NCI-H1092 treated with DMSO at 0.1 percent for 48 hours (cell line): ENCODE measurements around the gene AIRE.

ENCODE experiments used
- DNase-seq: peaks from one replicate; lab custom pipeline; 2025; lab: John Stamatoyannopoulos, UW

AIRE gene

GRCh38 chr21:44325386-44326271, 40.0 kb downstream of the AIRE start:
- no peak for DNase-seq

DNA sequence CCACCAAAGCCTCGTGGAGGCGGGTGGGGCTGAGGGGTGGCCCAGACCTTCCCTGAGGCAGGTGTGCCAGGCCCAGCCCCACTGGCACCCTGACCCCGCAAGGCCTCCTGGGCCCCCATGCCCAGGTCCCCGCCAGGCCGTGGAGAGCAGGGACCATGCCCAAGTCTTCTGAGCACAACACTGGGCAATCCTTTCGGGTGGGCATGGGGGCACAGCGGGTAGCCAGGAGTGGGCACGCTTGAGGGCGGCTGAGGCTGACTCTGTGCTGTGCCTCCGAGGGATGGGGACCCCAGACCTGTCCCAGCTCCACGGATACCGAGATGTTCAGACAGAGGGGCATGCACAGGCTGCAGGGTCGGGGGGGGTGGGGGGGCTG, 40.6 kb downstream of the AIRE start:
- no peak for DNase-seq

DNA sequence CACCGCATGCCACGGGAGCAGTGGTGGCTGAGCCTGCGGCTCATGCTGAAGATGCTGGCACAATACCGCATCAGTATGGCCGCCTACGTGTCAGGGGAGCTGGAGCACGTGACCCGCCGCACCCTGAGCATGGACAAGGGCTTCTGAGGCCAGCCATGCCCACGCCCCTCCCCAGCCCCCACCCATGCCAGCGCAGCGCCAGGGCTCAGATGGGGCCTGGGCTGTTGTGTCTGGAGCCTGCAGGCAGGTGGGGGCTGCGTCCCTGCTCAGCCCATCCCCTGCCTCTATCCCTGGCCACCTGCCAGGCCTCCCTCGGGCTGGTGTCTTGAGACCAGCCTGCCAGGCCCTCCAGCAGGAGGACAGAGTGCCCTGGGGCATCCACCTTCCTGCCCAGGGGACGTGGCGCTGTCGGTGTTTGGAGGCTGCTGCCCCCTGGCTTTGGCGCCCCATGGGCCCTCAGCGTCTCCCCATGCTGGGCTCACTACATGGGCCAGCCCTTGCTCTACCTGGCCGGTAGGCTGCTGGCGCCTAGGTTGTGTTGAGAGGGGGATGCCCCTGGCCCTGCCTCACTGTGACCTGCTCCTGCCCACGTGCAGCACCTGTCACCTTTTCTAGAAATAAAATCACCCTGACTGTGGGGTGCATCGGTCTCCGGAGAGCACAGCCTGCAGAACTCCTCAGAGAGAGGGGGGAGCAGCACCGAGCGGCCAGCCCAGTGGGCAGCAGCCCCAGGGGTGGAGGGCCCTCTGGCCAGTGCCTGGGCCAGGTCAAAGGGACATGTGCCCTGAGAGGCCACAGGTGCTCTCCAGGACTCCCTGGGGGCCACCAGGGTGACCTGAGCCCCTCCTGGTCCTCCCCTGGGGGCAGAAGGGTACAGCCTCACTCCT, 41.3 kb downstream of the AIRE start:
- no peak for DNase-seq

- DNase-seq: no peak
Measured at GRCh38 chr21:44327603-44327974, 41.9 kb downstream of the AIRE start.

DNA sequence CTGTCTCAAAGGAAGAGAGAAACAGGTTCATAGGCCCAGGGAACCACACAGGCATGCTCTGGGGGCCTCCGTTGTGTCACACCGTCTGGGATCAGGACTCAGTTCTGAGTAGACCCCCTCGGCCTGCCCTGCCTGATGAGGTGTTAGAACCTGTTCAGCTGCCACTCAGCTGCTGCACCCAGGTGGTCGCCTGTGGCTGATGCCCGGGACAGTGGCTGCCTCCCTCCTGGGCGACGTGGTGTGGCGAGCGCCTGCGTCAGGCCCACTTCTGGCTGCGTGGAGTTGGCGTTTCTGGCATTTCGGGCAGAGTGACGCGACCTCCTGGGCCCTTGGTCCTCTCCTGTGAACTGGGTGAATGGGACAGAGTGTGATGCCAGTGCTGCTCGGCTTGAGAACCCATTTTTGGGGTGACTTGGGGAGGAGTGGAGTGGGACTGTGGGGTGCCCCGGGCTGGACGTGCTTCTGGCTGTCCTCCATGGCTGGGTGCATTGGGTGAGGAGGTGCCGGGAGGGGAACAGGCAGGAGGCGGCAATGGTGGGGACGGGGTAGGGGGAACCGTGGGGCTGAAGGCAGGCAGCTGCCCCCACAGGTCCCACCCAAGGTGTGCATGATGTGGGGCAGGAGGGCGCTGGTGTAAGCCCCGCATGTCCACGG, 42.7 kb downstream of the AIRE start:
- DNase-seq: no peak

GRCh38 chr21:44329086-44329889, 43.6 kb downstream of the AIRE start:
- no peak for DNase-seq

DNA sequence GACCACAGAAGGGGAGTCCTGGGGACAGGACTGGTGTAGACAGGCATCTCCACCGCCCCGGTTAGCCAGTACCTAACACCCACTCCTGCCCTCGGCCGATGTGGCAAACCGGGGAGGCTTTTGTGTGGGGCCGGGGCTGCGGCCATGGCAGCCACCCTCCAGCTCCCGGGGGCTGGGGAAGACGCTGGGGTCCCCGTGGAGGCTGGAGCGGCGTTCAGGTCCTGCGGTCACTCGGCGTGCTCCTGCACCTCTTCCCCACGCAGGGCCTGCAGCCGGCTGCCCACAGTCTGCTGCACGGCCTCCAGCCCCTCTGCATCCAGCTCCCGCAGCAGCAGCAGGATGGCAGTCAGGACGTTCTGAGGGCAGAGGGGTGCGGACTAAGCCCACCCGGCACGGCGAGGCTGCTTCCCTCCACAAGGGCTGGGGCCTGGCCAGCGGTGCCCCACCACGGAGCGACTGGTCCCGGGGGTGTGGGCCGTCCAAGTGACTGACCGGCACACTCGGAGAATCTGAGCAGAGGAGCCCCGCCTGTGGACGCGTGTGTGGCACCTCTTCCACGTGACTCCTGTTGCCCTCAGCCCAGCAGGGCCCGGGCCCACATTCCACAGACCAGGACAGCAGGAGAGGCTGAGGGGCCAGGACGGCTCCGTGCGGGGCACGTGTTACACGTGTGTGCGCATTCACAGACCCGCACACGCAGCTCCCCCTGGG, 44.5 kb downstream of the AIRE start:
- no peak for DNase-seq

GRCh38 chr21:44330698-44331097, 45.0 kb downstream of the AIRE start:
- no peak for DNase-seq

DNA sequence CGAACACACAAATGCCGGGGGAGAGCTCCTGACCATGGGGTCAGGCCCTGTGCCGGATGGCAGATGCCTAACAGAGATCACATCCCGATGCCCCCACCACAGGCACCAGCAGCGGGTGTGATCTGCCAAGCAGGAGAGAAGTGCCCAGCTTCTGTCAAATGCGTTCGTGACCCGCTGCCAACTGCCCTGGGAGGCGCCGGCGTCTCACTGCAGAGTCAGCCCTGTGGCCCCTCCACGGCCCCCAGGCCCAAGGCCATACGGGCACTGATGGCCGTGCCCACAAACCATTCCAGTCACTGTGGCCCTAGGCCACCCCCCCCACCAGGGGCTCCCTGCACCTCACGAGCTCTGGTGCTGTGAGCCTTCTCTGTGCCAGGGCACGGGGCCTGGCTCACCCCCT, 45.5 kb downstream of the AIRE start:
- no peak for DNase-seq

- no peak for DNase-seq
Measured at GRCh38 chr21:44331650-44332307, 46.1 kb downstream of the AIRE start.

DNA sequence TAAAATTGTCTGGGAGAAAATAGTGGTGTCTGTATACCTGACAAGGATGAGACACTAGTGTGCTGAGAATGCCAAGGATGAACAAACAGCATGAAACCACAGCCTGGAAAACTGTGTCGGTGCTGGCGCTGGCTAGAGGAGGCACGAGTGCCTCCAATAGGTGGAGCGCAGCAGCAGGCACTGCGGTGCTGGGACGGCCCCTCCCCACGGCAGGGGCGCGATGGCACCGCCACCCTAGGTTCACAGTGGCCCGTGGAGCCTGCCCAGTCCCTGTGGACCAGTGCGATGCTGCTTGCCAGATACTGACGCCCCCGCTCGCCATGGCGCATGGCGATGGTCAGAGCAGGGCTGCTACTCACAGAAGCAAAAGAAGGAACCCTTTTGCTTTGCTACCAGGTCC, 46.7 kb downstream of the AIRE start:
- DNase-seq: no peak

GRCh38 chr21:44332965-44333364, 47.3 kb downstream of the AIRE start:
- DNase-seq: no peak

DNA sequence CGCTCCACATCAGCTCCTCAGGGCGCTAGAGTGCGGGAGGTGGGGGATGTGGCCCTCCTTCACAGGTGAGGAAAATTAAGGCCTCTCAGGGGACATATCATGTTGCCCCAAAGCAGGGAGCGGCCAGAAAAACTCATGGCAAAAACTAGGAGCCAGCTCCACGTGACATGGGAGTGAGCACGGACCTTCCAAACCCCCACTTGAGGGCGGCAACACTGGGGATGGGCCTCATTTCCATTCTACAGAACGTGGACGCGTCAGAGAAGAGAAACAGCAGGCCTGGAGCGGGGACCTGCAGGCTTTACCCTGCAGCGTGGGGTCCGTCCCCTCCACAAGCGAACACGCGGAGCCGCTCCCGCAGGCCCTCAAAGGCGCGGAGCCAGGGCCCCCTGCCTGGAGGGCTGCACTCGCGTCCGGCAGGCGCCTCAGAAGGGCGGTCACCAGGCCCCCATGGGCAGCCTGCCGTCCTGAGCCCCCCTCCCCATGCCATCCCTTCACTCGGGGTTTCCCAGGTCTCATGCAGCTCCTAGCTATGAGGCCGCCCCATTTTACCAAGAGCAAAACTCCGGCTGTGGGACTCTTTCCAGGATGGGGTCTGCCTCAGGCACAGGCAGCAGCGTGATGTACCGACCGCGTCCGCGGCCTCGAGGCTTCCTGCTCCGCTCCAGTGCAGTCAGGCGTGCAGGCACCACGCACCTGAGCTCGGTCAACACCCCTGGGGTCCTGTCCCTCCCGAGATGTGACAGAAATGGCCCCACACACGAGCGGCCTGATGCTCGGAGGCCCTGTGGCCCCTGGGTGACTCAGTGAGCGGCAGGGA, 48.0 kb downstream of the AIRE start:
- no peak for DNase-seq

DNA sequence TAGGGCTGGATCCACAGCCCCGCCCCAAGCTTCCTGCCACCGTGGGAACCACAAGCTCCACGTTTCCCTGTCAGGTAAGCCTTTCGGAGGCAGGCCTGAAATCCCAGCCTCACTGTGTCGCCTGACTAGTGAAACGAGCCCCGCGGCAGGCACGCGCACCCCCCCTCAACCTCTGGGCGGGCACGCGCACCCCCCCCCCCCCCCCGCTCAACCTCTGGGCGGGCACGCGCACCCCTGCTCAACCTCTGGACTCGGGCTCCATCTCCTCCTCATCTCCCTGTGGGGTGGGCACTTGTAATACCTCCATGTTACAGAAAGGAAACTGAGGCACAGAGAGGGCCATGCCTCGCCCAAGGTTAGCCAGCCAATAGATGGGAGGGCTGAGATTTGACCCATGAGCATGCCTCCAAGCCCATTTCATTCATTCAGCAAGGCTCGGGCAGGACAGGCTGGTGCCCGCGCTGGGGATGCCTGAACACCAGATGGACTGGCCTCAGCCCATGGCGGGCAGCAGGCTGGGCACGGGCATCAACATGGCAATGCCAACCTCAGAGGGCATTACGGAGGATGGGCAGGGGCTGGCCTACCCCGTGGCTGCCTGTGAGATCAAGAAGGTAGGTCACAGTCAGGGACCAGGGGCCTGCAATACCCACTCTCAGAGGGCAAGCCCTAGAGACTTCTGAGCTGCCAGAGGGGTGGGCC, 48.8 kb downstream of the AIRE start:
- DNase-seq: no peak

- DNase-seq: no peak
Measured at GRCh38 chr21:44335266-44336059, 49.8 kb downstream of the AIRE start.

DNA sequence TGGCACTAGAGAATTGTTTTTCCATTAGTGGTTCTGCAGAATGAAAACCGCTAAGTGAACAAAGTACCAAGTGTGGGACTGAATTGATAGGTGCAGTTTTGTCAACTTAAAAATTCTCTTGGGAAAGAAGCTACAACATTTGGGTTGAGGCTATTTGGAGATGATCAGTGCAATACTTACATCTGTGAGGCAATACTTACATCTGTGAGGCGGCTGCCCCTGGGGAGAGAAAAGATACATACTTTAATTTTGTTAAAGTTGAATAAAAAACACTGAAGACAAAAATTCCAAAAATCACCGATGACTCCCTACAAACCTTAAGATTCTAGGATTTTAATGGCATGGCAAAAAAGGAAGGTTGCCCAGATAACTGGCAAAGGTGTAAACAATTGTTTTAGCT, 51.8 kb downstream of the AIRE start:
- no peak for DNase-seq

GRCh38 chr21:44337941-44338895, 52.5 kb downstream of the AIRE start:
- DNase-seq: peak; percentile 61
